ENCODE data around the gene HSD11B2. TPM values are rescaled to one million over a fixed set of nuclear protein-coding genes. Genes with fewer than 3 reads are reported as not detected.

The HSD11B2 gene
- total and polyA plus RNA-seq, 10 of the 15 experiments (the other 5 are each of a cell fraction or from before 2014, with no cell fraction given), result 0.09 to 0.34 (median 0.21) TPM; not detected in 2

DNA sequence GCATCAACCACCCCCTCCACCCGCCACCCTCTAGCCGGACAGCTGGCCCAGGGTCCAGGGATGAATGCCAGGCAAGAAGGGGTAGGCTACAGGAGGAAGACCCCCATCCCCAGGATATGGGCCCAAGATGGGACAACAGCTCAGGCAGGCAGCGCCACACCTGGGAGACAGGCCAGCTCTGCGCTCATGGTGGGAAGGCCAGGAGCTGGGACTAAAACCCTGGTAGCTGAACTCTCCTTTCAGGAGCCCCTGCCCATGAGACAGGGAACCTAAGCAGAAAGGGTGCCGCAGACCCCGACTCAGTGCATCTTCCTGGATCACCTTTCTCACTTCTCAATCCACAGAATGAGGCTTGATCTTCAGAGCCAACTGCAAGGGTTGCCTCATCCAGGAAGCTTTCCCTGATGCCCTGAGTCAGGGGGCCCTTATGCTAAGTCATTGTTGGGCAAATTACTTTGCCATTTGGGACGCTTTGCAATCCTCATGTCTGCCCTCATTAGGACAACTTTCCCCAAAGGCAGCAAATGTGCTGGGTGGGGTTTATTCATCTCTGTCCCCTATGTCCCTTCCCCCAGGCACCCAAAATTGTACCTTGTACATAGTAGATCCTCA lies 23.6 kb upstream of the HSD11B2 start:
- ChIA-PET CTCF (interaction anchor here (0.6 to 1.0 kb wide), 3 partner anchors 9 to 63 kb away, joined by 3 read pairs; partner anchors contain the start of gene ZDHHC1), SMC1A (ENCODE audit: uncharacterized antibody, unreplicated experiment) (no interaction called here)

More for the DNA sequence above, 23.6 kb upstream of the HSD11B2 start:
- 55% methylated on average over 7 of the region's 7 CpGs for WGBS (ENCODE audit: insufficient coverage, insufficient replicate concordance, low lambda C conversion rate, missing lambda C conversion rate)
- ATAC-seq (no peak), FAIRE-seq (no peak), DNase-seq (ENCODE audit: low read depth, low spot score) (no peak)
- no TSS peak for BruUV-seq (replicated peaks)
- Histone ChIP-seq H3K79me2 (ENCODE audit: control insufficient read depth, insufficient read depth, low read length) (no peaks in the 10 kb centered on the region), H4K20me1 (ENCODE audit: control insufficient read depth, insufficient read depth) (no peaks in the 10 kb centered on the region), H3K27ac (ENCODE audit: control insufficient read depth, insufficient read depth) (no peak overlapping the region), H2AFZ (ENCODE audit: control insufficient read depth, low read depth, low read length) (no peak overlapping the region), H3K4me1 (ENCODE audit: control insufficient read depth, insufficient read depth, low read length) (peaks cover 1% of the 10 kb centered on the region; the same call in 1 of the 2 replicates), H3K36me3 (ENCODE audit: control insufficient read depth in 2 of 2, insufficient read depth in 2 of 2, low read length in 1 of 2) (no peaks in the 10 kb centered on the region), H3K9ac (ENCODE audit: control insufficient read depth, insufficient read depth, low read length) (no peak overlapping the region), H3K9me3 (replicated peaks; ENCODE audit: control insufficient read depth, insufficient read depth, low read length) (no peaks in the 10 kb centered on the region), H3K27me3 (replicated peaks in 1 of 2; ENCODE audit: control insufficient read depth in 2 of 2, insufficient read depth in 2 of 2, low read length in 1 of 2) (no peaks in the 10 kb centered on the region; a peak in 1 of 4 replicates), H3K4me3 (no peak overlapping the region), H3K4me2 (ENCODE audit: control insufficient read depth, insufficient read depth) (no peak overlapping the region)
- POLR2A ChIA-PET, result no interaction called here
- no peak for TF ChIP-seq STAT3 (IDR thresholded peaks at IDR 0.05; ENCODE audit: low read depth, low read length)
- TF ChIP-seq NFYA (IDR thresholded peaks at IDR 0.05; ENCODE audit: borderline replicate concordance, low read depth, low read length), result no peak
- no peak for TF ChIP-seq MTA3 (IDR thresholded peaks at IDR 0.05; ENCODE audit: borderline replicate concordance, low read length)
- no peak for TF ChIP-seq MYB (IDR thresholded peaks at IDR 0.05; ENCODE audit: borderline replicate concordance, low read depth, low read length)
- no peak for TF ChIP-seq PML (IDR thresholded peaks at IDR 0.05; ENCODE audit: low read length)
- no peak for TF ChIP-seq POLR2A (IDR thresholded peaks at IDR 0.05; ENCODE audit: low read depth, low read length)
- no peak for TF ChIP-seq ATF7 (IDR thresholded peaks at IDR 0.05; ENCODE audit: low read depth)
- TF ChIP-seq KDM1A (IDR thresholded peaks at IDR 0.05; ENCODE audit: borderline replicate concordance), result no peak
- TF ChIP-seq, protein P1, sequence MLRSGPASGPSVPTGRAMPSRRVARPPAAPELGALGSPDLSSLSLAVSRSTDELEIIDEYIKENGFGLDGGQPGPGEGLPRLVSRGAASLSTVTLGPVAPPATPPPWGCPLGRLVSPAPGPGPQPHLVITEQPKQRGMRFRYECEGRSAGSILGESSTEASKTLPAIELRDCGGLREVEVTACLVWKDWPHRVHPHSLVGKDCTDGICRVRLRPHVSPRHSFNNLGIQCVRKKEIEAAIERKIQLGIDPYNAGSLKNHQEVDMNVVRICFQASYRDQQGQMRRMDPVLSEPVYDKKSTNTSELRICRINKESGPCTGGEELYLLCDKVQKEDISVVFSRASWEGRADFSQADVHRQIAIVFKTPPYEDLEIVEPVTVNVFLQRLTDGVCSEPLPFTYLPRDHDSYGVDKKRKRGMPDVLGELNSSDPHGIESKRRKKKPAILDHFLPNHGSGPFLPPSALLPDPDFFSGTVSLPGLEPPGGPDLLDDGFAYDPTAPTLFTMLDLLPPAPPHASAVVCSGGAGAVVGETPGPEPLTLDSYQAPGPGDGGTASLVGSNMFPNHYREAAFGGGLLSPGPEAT (IDR thresholded peaks at IDR 0.05; ENCODE audit: low read depth), result no peak
- TF ChIP-seq, protein P2, sequence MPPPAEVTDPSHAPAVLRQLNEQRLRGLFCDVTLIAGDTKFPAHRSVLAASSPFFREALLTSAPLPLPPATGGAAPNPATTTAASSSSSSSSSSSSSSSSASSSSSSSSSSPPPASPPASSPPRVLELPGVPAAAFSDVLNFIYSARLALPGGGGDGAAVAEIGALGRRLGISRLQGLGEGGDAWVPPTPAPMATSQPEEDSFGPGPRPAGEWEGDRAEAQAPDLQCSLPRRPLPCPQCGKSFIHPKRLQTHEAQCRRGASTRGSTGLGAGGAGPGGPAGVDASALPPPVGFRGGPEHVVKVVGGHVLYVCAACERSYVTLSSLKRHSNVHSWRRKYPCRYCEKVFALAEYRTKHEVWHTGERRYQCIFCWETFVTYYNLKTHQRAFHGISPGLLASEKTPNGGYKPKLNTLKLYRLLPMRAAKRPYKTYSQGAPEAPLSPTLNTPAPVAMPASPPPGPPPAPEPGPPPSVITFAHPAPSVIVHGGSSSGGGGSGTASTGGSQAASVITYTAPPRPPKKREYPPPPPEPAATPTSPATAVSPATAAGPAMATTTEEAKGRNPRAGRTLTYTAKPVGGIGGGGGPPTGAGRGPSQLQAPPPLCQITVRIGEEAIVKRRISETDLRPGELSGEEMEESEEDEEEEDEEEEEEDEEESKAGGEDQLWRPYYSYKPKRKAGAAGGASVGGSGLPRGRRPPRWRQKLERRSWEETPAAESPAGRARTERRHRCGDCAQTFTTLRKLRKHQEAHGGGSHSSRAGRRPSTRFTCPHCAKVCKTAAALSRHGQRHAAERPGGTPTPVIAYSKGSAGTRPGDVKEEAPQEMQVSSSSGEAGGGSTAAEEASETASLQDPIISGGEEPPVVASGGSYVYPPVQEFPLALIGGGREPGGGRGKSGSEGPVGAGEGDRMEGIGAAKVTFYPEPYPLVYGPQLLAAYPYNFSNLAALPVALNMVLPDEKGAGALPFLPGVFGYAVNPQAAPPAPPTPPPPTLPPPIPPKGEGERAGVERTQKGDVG (CRISPR knock-in tag; IDR thresholded peaks at IDR 0.05), result no peak
- TF ChIP-seq RCOR1 (conservative IDR thresholded peaks at IDR 0.05; ENCODE audit: low read depth, low read length), result no peak
- no peak for TF ChIP-seq FOS (IDR thresholded peaks at IDR 0.05; ENCODE audit: borderline replicate concordance, extremely low read depth, insufficient read length)
- no peak for TF ChIP-seq CREB1 (IDR thresholded peaks at IDR 0.05; ENCODE audit: low read depth)
- in situ Hi-C loops (cut with MboI), result loop anchor here (25.0 kb wide), 1 partner anchor 420 kb away; the partner anchor contains the start of gene CES4A
- RAD21 ChIA-PET (ENCODE audit: unreplicated experiment), result interaction anchor here (1.3 kb wide), 1 partner anchor 146 kb away, joined by 3 read pairs; no protein-coding TSS in a partner anchor
- intact Hi-C loops (cut with micrococcal nuclease; ENCODE audit: unreplicated experiment), result no loop called here
